DMS114 treated with DMSO at 0.1 percent for 48 hours (cell line): ENCODE data around the gene PROCR.
"Not testable (repeated sequence)": the region's sequence is repeated elsewhere in the genome, so short reads cannot be mapped to it uniquely, and the experiment has no call there.

ENCODE experiments used
- DNase-seq: peaks from one replicate; lab custom pipeline; 2025; ENCODE audit not compliant: unreplicated experiment; lab: John Stamatoyannopoulos, UW

Gene PROCR

GRCh38 chr20:35171753-35172433, at the start of gene PROCR:
Gene PROCR (plus strand): TSS chr20:35172072. CDS start chr20:35172155, 83 bp downstream.
- peak; percentile 60 for DNase-seq

GRCh38 chr20:35122756-35123405, 49.0 kb upstream of the PROCR start:
- DNase-seq: no peak

- no peak for DNase-seq
Measured at GRCh38 chr20:35125753-35126152, 46.1 kb upstream of the PROCR start.

GRCh38 chr20:35129647-35130069, 42.2 kb upstream of the PROCR start:
- DNase-seq: no peak

GRCh38 chr20:35131934-35132333, 39.9 kb upstream of the PROCR start:
- no peak for DNase-seq

GRCh38 chr20:35133031-35133430, 38.8 kb upstream of the PROCR start:
- no peak for DNase-seq

- DNase-seq: no peak
Measured at GRCh38 chr20:35133735-35134134, 38.1 kb upstream of the PROCR start.

GRCh38 chr20:35134472-35134871, 37.4 kb upstream of the PROCR start:
- DNase-seq: no peak

- DNase-seq: no peak
Measured at GRCh38 chr20:35134880-35135279, 37.0 kb upstream of the PROCR start.

- DNase-seq: no peak
Measured at GRCh38 chr20:35135867-35136586, 35.8 kb upstream of the PROCR start.

GRCh38 chr20:35144694-35145093, 27.2 kb upstream of the PROCR start:
- DNase-seq: no peak

- DNase-seq: no peak
Measured at GRCh38 chr20:35145141-35145564, 26.7 kb upstream of the PROCR start.

- DNase-seq: no peak
Measured at GRCh38 chr20:35146299-35146919, 25.5 kb upstream of the PROCR start.

GRCh38 chr20:35146920-35147574, 24.8 kb upstream of the PROCR start, which contains the start of gene EDEM2:
Gene EDEM2 (minus strand): TSS chr20:35147336. CDS start chr20:35147258, 78 bp downstream.
- peak; percentile 85 for DNase-seq

GRCh38 chr20:35147575-35148071, 24.2 kb upstream of the PROCR start:
- not testable (repeated sequence) for DNase-seq

- no peak for DNase-seq
Measured at GRCh38 chr20:35150846-35151579, 20.9 kb upstream of the PROCR start.

GRCh38 chr20:35151736-35152135, 20.1 kb upstream of the PROCR start:
- DNase-seq: no peak

GRCh38 chr20:35155936-35156335, 15.9 kb upstream of the PROCR start:
- no peak for DNase-seq

- DNase-seq: no peak
Measured at GRCh38 chr20:35156978-35157377, 14.9 kb upstream of the PROCR start.

- DNase-seq: not testable (repeated sequence)
Measured at GRCh38 chr20:35160341-35160740, 11.5 kb upstream of the PROCR start.
